DMS53 treated with DMSO at 0.1 percent for 48 hours (cell line): ENCODE measurements around the gene GPT2.
"Not testable (repeated sequence)": the region's sequence is repeated elsewhere in the genome, so short reads cannot be mapped to it uniquely, and the experiment has no call there.

Experiments
- DNase-seq: peaks from one replicate; lab custom pipeline; 2025; ENCODE audit not compliant: unreplicated experiment; lab: John Stamatoyannopoulos, UW

GPT2 gene

DNA sequence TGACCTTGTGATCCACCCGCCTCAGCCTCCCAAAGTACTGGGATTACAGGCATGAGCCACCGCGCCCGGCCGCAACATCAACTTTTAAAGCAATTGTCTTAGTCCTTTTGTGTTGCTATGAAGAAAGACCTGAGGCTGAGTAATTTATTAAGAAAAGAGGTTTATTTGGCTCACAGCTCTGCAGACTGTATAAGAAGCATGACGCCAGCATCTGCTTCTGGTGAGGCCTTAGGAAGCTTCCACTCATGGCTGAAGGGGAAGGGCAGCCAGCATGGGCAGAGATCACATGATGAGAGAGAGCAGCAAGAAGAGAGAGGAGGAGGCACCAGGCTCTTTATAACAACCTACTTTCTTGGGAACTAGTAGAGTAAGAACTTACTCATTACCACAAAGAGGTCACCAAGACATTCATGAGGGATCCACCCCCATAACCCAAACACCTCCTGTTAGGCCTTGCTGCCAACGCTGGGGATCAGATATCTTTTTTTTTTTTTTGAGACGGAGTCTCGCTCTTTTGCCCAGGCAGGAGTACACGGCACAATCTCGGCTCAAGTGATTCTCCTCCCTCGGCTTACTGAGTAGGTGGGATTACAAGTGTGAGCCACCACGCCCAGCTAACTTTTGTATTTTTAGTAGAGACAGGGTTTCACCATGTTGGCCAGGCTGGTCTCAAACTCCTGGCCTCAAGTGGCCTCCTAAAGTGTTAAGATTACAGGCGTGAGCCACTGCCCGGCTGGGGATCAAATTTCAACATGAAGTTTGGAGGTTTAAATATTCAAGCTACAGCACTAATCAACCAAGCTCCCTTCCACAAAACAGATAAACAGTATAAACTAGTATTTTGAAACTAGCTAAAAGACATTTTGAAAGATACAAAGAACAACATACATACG is 21.4 kb upstream of the GPT2 start:
- DNase-seq = no peak

DNA sequence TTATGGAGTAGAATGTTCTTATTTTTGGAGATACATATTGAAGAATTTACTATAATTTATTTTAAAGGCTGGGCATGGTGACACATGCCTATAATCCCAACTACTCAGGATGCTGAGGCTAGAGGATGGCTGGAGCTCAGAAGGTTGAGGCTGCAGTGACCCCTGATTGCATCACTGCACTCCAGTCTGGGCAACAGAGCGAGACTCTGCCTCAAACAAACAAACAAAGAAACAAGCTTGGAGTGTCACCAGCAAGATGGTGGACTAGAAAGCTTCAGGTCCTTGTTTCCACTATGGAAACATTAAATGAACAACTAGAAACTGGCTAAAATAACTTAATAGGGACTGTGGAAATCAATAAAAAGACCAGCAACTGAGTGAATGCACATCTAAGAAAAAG is 17.9 kb upstream of the GPT2 start:
- peak; percentile 24 for DNase-seq

DNA sequence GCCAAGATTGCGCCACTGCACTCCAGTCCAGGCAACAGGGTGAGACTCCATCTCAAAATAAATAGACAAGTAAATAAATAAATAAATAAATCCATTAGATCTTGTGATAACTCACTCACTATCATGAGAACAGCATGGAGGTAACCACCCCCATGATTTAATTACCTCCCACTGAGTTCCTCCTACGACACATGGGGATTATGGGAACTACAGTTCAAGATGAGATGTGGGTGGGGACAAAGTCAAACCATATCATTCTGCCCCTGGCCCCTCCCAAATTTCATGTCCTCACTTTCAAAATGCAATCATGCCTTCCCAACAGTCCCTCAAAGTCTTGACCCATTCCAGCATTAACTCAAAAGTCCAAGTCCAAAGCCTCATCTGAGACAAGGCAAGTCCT is 16.7 kb upstream of the GPT2 start:
- DNase-seq = not testable (repeated sequence)

DNA sequence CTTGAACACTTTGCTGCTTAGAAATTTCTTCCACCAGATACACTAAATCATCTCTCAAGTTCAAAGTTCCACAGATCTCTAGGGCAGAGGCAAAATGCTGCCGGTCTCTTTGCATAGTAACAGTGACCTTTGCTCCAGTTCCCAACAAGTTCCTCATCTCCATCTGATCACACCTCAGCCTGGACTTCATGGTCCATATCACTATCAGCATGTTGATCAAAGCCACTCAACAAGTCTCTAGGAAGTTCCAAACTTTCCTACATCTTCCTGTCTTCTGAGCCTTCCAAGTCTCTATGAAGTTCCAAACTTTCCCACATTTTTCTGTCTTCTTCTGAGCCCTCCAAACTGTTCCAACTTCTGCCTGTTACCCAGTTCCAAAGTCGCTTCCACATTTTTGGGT is 15.3 kb upstream of the GPT2 start:
- DNase-seq = not testable (repeated sequence)

DNA sequence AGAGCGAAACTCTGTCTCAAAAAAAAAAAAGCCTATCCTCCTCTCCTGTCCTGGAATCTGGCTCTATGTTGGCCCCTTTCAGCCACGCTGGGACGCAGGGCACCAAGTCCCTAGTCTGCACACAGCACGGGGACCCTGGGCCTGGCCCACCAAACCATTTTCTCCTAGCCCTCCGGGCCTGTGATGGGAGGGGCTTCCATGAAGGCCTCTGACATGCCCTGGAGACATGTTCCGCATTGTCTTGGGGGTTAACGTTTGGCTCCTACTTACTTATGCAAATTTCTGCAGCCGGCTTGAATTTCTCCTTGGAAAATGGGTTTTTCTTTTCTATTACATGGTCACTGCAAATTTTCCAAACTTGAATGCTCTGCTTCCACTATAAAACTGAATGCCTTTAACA is 12.6 kb upstream of the GPT2 start:
- DNase-seq = no peak

DNA sequence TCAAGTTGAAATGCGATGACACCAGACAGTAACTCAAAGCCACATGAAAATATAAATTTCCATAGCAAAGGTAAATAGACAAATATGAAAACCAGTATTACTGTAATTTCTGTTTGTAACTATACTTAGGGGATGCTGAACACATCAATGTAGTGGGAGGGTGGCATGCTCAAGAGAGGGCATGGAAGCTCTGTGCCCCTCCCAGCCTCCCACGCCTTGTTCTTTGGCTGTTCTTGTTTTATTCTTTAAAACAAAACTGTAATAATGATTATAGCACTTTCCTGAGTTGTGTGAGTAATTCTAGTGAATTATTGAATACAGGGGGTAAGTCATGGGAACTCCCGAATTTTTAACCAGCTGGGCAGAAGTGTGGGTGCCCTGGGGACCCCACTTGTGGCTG is 11.0 kb upstream of the GPT2 start:
- DNase-seq = no peak

DNA sequence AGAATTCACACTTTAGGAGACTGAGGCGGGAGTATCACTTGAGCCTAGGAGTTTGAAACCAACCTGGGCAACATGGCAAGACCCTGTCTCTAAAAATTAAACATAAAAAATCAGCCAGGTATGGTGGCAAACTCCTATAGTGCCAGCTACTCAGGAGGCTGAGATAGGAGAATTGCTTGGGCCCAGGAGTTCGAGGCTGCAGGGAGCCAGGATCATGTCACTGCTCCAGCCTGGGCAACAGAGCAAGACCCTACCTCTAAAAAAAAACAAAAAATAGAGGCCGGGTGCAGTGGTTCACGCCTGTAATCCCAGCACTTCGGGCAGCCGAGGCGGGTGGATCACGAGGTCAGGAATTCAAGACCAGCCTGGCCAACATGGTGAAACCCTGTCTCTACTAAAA is 8.9 kb upstream of the GPT2 start:
- DNase-seq = no peak

DNA sequence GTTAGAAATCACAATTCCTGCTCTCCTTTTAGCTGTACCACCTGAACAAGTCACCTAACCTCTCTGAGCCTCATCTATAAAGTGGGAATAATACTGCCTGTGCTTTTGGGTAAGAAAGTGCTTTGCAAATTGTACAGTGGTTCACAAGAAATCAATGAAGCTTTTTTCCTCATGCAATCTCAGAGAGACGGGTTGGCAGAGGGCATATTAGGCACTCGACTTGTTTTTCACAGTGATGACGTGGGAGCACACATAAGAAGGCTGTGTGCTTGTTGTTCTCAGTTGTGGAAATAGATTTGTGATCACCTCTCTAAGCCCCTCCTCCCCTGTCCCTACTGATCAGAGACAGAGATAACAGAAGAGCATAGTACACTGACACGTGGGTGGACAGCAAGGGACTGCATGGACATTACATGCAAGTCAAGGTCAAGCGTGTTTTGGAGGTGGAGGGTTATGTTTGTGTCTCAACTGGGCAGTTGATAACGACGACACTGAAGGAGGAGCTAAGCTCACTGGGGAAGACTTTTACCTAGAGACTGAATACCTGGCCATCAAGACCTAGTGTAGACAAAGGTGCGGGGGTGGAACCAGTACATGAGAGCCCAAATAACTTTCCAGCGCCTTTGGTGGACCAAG is 1.7 kb upstream of the GPT2 start:
- DNase-seq = peak; percentile 44

DNA sequence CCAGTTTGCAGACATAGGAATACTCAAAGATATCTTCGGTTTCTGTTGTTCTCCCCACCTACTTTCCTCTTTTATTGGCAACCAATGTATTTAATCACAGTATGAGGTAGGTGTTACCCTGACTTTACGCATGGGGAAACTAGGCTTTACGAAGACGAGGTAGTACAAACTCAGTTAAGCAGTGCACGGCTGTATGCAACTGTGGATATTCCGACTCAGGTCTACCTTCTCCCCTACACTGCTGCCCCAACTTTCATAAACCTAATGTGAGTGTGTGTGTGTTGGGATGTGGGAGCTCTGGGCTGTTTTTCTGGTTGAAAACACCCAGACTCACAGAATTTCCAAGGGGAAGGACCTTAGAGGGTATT is 1.2 kb upstream of the GPT2 start:
- DNase-seq = no peak

DNA sequence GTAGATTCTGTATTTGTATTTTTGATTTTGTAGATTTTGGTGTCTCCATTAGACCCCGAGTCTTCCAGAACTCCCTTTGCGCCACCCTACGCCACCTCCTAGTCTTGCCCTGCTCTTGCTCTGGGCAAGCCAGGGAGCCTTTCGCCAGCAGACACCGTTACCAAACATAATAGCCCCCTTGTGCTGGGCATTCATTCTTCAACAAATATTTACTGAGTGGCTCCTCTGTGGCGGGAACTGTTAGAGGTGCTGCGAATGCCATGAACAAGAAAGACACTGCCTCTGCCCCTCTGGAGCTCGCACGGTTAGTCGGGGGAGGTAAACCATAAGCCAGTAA is 841 bp upstream of the GPT2 start:
- DNase-seq = peak; percentile 67

DNA sequence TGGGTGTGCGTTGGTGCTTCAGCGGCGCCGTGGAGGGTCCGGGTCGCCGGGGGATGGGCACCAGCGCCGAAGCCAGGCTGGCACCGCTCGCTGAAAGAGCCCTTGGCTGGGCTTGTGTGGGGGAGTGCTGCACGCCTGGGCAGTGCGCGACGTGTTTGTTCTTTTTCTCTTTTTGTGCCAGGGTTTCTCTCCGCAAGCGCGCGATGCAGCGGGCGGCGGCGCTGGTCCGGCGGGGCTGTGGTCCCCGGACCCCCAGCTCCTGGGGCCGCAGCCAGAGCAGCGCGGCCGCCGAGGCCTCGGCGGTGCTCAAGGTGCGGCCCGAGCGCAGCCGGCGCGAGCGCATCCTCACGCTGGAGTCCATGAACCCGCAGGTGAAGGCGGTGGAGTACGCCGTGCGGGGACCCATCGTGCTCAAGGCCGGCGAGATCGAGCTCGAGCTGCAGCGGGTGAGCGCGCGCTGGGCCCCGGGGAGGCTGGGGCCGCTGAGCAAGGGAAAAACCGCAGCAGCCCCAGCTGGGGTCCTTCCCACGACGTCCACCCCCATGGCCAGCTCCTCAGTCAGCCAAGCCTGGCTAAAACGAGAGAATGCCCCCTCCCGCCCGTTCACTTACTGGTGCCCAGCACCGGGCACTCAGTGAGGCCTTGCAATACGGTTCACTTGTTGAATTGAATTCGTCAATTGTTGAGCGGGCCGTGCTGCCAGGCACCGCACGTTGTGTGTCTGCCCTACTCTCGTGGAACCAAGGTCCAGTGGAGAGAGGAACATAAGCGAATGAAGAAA is 541 bp downstream of the GPT2 start:
- no peak for DNase-seq

DNA sequence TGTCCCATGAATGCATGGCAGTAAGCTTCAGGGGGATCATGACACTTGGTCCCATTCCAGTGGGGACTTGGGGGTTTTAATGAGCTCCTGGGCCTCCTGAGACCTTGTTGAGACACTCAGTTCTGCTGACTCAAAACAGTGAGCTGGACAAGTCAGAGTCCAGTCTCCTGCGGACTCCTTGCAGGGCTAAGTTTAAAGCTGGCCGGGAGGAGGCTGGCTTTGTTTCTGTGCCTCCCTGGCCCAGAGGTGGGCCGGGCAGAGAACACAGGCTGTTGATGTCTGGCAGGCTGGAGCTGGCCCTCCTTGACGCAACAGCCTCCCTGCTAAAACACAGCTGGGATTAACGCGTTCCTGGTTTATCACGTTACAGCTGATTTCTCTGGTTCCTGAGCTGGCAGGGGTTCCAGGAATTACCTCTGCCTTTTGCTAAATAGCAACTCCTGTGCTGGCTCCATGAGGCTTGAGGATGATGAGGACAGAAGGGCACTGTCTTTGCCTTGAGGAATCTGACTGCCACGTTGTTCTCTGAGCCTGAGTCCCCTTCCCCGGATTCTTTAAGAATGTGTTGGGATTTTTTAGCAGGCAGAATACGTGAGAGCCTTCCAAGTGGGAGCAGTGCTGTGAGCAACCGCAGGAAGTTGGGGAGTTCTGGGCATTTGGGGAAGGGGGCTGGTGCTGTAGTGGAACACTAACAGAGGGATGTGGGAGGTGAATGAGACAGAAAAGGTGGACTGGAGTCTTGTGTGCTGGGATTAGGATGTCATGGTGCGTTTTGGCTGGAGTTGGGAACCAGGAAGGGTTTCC is 2.0 kb downstream of the GPT2 start:
- no peak for DNase-seq

DNA sequence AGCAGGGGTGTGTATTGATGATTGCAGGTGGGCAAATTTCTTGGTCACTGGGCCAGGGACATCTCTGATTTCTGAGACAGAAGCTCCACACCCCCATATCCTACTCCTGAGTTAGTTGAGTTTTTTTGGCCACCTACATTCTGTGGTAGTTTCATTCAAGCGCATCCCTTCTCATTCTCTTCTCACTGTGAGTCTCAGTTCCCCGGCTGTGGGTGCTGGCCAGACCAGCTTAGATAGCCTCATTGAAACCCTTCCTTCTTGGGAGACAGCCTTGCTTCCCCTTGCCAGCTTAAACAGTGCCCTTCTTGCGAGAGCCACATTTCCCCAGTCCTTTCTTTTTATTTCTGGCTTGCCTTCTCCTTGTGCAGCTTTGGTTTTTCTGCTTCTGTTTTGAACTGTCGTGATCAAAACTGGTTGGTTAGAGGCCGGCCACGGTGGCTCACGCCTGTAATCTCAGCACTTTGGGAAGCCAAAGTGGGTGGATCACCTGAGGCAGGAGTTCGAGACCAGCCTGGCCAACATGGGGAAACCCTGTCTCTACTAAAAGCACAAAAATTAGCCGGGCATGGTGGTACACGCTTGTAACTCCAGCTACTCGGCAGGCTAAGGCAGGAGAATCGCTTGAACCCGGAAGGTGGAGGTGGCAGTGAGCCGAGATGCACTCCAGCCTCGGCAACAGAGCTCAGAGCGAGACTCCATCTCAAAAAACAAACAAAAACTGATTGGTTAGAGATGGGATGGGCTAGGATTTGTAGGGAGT is 2.8 kb downstream of the GPT2 start:
- DNase-seq = no peak

DNA sequence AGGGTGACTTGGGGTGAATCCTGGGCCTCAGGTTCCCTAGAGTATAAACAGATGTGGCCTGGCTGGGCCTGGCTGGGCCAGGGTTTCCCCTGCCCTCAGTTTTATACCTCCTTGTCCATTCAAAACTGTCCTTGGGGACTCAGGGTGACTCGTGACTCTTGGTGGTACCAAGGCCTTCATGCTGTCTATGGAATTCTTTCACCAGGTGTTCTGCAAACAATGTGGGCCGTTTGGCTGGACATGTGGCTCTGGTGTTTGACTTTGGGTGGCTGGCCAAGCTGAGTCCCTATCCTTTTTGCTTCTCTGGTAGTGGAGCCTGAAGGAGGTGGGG is 3.3 kb downstream of the GPT2 start:
- no peak for DNase-seq

DNA sequence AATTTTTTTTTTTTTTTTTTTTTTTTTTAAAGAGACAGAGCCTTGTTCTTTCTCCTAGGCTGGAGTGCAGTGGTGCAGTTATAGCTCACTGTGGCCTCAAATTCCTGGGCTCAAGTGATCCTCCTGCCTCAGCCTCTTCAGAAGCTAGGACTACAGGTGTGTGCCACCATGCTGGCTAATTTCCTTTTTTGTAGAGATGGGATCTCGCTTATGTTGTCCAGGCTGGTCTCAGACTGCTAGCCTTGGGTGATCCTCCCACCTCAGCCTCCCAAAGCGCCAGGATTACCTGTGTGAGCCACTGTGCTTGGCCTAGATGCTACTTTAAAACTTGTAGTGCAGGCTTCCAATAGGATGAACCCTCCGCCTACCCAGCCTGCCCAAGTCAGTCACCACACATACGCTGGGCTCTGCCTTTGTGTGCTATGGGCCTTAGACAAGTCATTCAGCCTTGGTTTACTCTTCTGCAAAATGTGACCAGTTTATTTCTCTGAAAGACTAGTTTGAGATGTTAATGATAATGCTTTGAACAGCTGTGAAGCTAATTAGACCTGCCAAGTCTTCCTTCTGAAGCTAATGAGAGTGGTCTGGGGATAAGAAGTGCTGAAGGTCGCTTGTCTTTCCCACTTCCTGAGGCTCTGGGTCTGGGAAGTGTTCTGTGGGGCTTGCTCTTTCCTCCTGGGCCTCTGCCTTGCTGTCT is 5.2 kb downstream of the GPT2 start:
- no peak for DNase-seq

DNA sequence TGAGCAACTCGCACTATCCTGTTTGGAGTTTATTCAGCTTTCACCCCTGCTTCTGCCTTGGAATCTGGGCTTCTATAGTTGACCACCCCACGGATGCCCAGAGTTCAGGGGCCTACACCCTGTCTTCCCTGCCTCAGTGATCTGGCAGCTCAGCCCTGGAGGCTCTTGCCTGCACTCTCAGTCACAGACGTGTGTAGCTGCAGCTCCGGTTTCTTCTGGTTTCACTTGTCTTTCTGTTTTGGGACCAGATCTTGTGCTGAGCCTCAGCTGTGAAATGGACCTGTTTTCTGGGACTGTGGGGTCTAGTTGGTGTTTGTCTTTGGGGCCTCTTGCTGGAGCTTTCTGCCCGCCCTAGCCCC is 5.8 kb downstream of the GPT2 start:
- no peak for DNase-seq

DNA sequence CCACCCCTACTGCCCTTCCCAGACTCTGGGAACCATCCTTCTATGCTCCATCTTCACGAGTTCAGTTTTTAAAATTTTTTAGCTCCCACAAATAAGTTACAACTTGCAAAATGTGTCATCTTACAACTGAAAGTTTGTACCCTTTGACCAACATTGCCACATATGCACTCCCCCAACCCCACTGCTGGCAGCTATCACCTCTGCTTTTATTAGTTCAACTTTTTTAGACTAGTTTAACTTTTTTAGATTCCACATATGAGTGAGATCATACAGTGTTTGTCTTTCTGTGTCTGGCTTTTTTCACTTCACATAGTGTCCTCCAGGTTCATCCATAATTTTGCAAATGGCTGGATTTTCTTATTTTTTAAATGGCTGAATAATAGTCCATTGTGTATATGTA is 7.7 kb downstream of the GPT2 start:
- DNase-seq = no peak

DNA sequence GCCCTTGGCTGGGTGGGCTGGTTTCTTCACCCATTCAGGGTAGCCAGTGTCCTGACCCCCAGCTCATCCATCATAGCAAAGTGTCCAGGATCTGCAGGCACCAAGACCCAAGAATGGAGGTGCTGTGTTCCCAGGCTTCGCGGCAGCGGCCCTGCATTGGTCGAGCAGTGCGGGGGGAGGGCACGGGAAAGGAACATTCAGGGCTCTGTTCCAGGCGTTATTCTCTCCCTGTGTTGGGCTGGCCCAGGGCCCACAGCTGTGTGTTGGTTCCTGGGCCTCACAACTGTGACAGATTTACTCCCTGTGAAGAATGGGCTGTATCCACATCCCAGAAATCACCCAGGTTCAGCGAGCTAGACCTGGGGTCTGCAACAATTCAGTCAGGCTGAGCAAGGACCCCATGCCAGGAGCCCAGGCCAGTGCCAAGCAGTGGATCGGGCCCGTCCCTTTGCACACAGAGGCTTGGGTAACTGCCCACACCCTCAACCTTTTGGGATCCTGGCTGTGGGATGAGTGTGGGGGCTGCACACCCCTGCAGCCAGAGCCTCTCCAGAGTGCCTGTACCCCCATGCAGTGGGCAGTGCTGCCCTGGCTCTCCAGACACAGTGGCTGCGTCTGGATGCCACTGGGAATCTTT is 10.0 kb downstream of the GPT2 start:
- no peak for DNase-seq

DNA sequence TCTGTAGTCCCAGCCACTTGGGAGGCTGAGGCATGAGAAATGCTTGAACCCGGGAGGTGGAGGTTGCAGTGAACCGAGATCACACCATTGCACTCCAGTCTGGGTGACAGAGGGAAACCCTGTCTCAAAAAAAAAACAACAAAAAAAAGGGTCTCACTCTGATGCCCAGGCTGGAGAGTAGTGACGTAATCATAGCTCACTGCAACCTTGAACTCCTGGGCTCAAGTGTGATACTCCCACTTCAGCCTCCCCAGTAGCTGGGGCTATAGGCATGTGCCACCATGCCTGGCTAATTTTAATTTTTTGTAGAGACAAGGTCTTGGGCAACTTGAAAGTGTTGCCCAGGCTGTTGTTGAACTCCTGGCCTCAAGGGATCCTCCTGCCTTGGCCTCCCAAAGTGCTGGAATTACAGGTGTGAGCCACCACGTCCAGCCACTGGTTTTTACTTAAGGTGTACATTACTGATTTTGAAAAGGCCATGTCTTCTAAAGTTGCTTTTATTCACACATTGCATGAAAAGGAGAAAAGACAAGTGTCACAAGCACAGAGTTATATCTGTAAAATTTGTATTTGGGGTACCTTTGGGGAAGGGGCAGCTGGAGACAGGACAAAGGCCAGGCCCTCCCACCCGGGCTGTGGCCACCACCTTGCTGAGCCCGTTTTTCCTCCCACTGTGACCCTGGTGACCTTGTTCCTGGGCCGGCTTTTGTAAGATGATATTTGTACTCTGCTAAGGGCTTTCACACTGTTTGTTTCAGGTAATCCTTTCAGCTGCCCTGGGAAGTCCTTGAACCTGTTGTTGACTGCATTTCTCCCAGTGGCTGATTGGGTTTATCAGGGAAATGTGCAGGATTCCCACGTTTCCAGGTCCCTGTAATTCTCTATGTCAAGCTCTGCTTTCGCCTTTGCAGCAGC is 11.5 kb downstream of the GPT2 start:
- peak; percentile 95 for DNase-seq
